HCT116 (cell line): ENCODE data around the gene SLC9A7. TPM values are rescaled to one million over a fixed set of nuclear protein-coding genes. Genes with fewer than 3 reads are reported as not detected.

Experiments
- ATAC-seq: fragments of 200-7000 bp; cut with Tn5 transposase; 2 replicates; pipeline ENCODE4 v1.9.1; 2020; ENCODE audit warnings: mild to moderate bottlenecking, moderate library complexity
- BruUV-seq: library from RNA; stranded (reverse); fragments of 400-500 nt; replicated peaks from 2 replicates; lab custom pipeline; 2021; lab: Mats Ljungman, UMichigan
- CTCF ChIA-PET: fragments of 300-600 bp; sonication (Branson Sonifier 250); formaldehyde crosslinking; loops from one replicate; lab custom pipeline; 2021; ENCODE audit warnings: antibody characterized with exemption; lab: Charles Lee
- POLR2A ChIA-PET: fragments of 300-600, 350-600 bp; sonication (Branson Sonifier 250); formaldehyde crosslinking; loops from one replicate; lab custom pipeline; 2021; ENCODE audit warnings: antibody characterized with exemption; lab: Charles Lee
- RAD21 ChIA-PET, 2 experiments: fragments of 300-600 bp; sonication (Branson Sonifier 250); formaldehyde crosslinking; loops; one replicate each; lab custom pipeline; 2023; ENCODE audit warnings: low total read pairs in 2 of 2; ENCODE audit not compliant: uncharacterized antibody in 2 of 2, unreplicated experiment in 2 of 2, low non-redundant PET in 1 of 2; lab: Charles Lee
- DNase-seq: peaks from one replicate; pipeline ENCODE4 v3.0.0-alpha.2; 2010; ENCODE audit warnings: low read depth, low spot score
- H2AFZ ChIP-seq: fragments of 200-600 bp; shearing (Covaris generic), sonication (generic); 2 replicates; pipeline ENCODE4 v1.6.1; 2017; ENCODE audit warnings: low read depth, mixed run types, mixed read lengths, antibody characterized with exemption, low read length; ENCODE audit not compliant: poor library complexity, severe bottlenecking
- H3K27ac ChIP-seq: 2 replicates; pipeline ENCODE4 v1.5.1; 2012; ENCODE audit warnings: low read depth, low read length
- H3K27me3 ChIP-seq: fragments of 200-600 bp; sonication (generic); 2 replicates; pipeline ENCODE4 v1.6.1; 2016; ENCODE audit warnings: mixed run types, low read length, mixed read lengths; ENCODE audit not compliant: insufficient read depth
- H3K36me3 ChIP-seq, 2 experiments: fragments of 200-500 bp in 1 of 2; fragments of 200-600 bp in 1 of 2; sonication (Bioruptor generic) in 1 of 2; sonication (generic) in 1 of 2; 2 replicates each; pipeline versions ENCODE4 v1.5.1 to v1.6.1; 2014 to 2016; ENCODE audit warnings: low read length in 2 of 2, inconsistent platforms in 1 of 2, mixed read lengths in 1 of 2, mixed run types in 1 of 2; ENCODE audit not compliant: insufficient read depth in 2 of 2, control insufficient read depth in 1 of 2
- H3K4me1 ChIP-seq, 2 experiments: fragments of 200-600 bp in 1 of 2; sonication (generic) in 1 of 2; 2 replicates each; pipeline versions ENCODE4 v1.5.1 to v1.6.1; 2012 to 2017; ENCODE audit warnings: low read length in 2 of 2, inconsistent platforms in 1 of 2, mild to moderate bottlenecking in 1 of 2, mixed read lengths in 1 of 2, mixed run types in 1 of 2, moderate library complexity in 1 of 2; ENCODE audit not compliant: insufficient read depth in 2 of 2, control insufficient read depth in 1 of 2
- H3K4me2 ChIP-seq: fragments of 200-600 bp; sonication (generic); 2 replicates; pipeline ENCODE4 v1.6.1; 2017; ENCODE audit warnings: mixed run types, low read length, mixed read lengths
- H3K4me3 ChIP-seq, 2 experiments: fragments of 200-600 bp in 1 of 2; sonication (generic) in 1 of 2; replicated peaks in 1 of 2; 2 replicates each; pipeline ENCODE4 v1.5.1; 2011 to 2016; ENCODE audit warnings: low read length in 2 of 2, control low read depth in 1 of 2, low read depth in 1 of 2, mild to moderate bottlenecking in 1 of 2, mixed read lengths in 1 of 2, mixed run types in 1 of 2
- H3K79me2 ChIP-seq: fragments of 200-600 bp; sonication (generic); 2 replicates; pipeline ENCODE4 v1.6.1; 2017; ENCODE audit warnings: mild to moderate bottlenecking, mixed run types, low read length, moderate library complexity, mixed read lengths; ENCODE audit not compliant: insufficient read depth
- H3K9ac ChIP-seq: fragments of 200-600 bp; sonication (generic); 2 replicates; pipeline ENCODE4 v1.6.1; 2016; ENCODE audit warnings: low read length, mixed read lengths
- H3K9me2 ChIP-seq: fragments of 200-600 bp; sonication (generic), shearing (Covaris generic); 2 replicates; pipeline ENCODE4 v1.6.1; 2017; ENCODE audit warnings: mixed run types, mild to moderate bottlenecking, moderate library complexity; ENCODE audit not compliant: insufficient read depth
- H3K9me3 ChIP-seq, 2 experiments: fragments of 200-500 bp in 1 of 2; fragments of 200-600 bp in 1 of 2; sonication (Bioruptor generic) in 1 of 2; sonication (generic) in 1 of 2; 2 replicates each; pipeline ENCODE4 v1.6.1; 2014 to 2017; ENCODE audit warnings: low read length in 2 of 2, mixed read lengths in 2 of 2, inconsistent platforms in 1 of 2, low read depth in 1 of 2, mild to moderate bottlenecking in 1 of 2, mixed run types in 1 of 2, moderate library complexity in 1 of 2; ENCODE audit not compliant: control insufficient read depth in 1 of 2, insufficient read depth in 1 of 2
- H4K20me1 ChIP-seq: fragments of 200-600 bp; sonication (generic), shearing (Covaris generic); 2 replicates; pipeline ENCODE4 v1.6.1; 2017; ENCODE audit warnings: mixed run types, mild to moderate bottlenecking, moderate library complexity; ENCODE audit not compliant: insufficient read depth
- CBX3 ChIP-seq: IDR thresholded peaks from 2 replicates; pipeline ENCODE4 v1.6.1; 2012; ENCODE audit warnings: low read depth
- EGR1 ChIP-seq: IDR thresholded peaks from 2 replicates; pipeline ENCODE4 v1.6.1; 2012; ENCODE audit warnings: low read depth
- ELF1 ChIP-seq: IDR thresholded peaks from 2 replicates; pipeline ENCODE4 v1.6.1; 2012; ENCODE audit warnings: low read depth, borderline replicate concordance
- EZH2 ChIP-seq: fragments of 200-600 bp; sonication (generic); IDR thresholded peaks from 2 replicates; pipeline ENCODE4 v1.6.1; 2017; ENCODE audit warnings: antibody characterized with exemption, mixed run types
- EZH2phosphoT487 ChIP-seq: fragments of 200-600 bp; IDR thresholded peaks from 2 replicates; pipeline ENCODE4 v1.6.1; 2018; ENCODE audit warnings: antibody characterized with exemption, borderline replicate concordance
- JUND ChIP-seq: IDR thresholded peaks from 2 replicates; pipeline ENCODE4 v1.6.1; 2012
- POLR2A ChIP-seq: IDR thresholded peaks from 2 replicates; pipeline ENCODE4 v1.7.0; 2011; ENCODE audit warnings: borderline replicate concordance; ENCODE audit not compliant: insufficient read depth, insufficient read length; ENCODE audit errors: extremely low read depth
- RAD21 ChIP-seq: IDR thresholded peaks from 2 replicates; pipeline ENCODE4 v1.6.1; 2012; ENCODE audit warnings: low read depth, mild to moderate bottlenecking
- SIN3A ChIP-seq: IDR thresholded peaks from 2 replicates; pipeline ENCODE4 v1.6.1; 2012; ENCODE audit warnings: low read depth
- SRF ChIP-seq: IDR thresholded peaks from 2 replicates; pipeline ENCODE4 v1.6.1; 2012; ENCODE audit warnings: low read depth
- TCF7L2 ChIP-seq: IDR thresholded peaks from 2 replicates; pipeline ENCODE4 v1.7.0; 2011; ENCODE audit warnings: borderline replicate concordance, inconsistent platforms; ENCODE audit not compliant: insufficient read depth, insufficient read length; ENCODE audit errors: extremely low read depth
- ZFX ChIP-seq: fragments of 450-650 bp; IDR thresholded peaks from 2 replicates; pipeline ENCODE4 v1.6.1; 2017
- intact Hi-C: fragments of 100-400 bp; cut with micrococcal nuclease; formaldehyde crosslinking; loops from 2 replicates; pipeline ENCODE4 v1.10.0; 2022
- total RNA-seq: library from RNA; stranded (reverse); gene quantifications from one replicate; pipeline ENCODE4 v1.2.1, GENCODE V29; 2021; ENCODE audit not compliant: unreplicated experiment
- TF ChIP-seq, protein P1 (sequence below): IDR thresholded peaks from 2 replicates; pipeline ENCODE4 v1.6.1; 2012
- TF ChIP-seq, protein P2 (sequence below): IDR thresholded peaks from 2 replicates; pipeline ENCODE4 v1.6.1; 2012
- TF ChIP-seq, protein P3 (sequence below): IDR thresholded peaks from 2 replicates; pipeline ENCODE4 v1.6.1; 2012; ENCODE audit warnings: low read depth

SLC9A7 gene
- total RNA-seq, 1 experiment from 2014 or later = 18.6 TPM

DNA sequence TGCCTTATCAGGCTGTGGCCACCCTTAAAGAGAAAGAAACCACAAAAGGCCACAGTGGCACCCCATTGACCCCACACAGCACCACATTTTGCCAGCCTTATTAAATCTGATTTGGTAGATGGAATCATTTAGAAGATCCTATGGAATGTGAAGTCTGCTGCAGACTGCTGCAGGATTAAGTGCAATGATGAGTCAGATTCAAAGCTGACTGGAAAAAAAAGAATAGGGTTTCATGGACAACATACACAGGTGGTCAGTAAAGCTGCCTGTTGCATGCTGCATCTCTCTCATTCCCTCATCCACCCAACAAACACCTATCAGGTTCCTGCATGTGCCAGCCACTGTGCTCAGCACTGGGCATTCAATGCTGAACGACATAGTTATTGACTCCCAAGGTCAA lies 128.8 kb downstream of the SLC9A7 start:
- Histone ChIP-seq H3K36me3 (no peaks in the 10 kb centered on the region), H4K20me1 (no peaks in the 10 kb centered on the region), H3K4me3 (no peak overlapping the region), H3K9me2 (no peaks in the 10 kb centered on the region), H2AFZ (no peak overlapping the region), H3K27me3 (no peaks in the 10 kb centered on the region), H3K4me2 (no peak overlapping the region), H3K79me2 (no peaks in the 10 kb centered on the region), H3K4me1 (0 out of 4 replicates have a peak, but pooled peaks cover 0 to 8% of the 10 kb centered on the region in 2 experiments), H3K9ac (no peak overlapping the region), H3K27ac (no peak overlapping the region), H3K9me3 (no peaks in the 10 kb centered on the region)
- TF ChIP-seq TCF7L2 = no peak
- no peak for TF ChIP-seq ZFX
- no peak for TF ChIP-seq EGR1
- no peak for TF ChIP-seq POLR2A
- TF ChIP-seq, protein P1, sequence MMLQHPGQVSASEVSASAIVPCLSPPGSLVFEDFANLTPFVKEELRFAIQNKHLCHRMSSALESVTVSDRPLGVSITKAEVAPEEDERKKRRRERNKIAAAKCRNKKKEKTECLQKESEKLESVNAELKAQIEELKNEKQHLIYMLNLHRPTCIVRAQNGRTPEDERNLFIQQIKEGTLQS = no peak
- no peak for TF ChIP-seq CBX3
- TF ChIP-seq EZH2 = no peak
- POLR2A ChIA-PET = no interaction called here
- CTCF ChIA-PET = no interaction called here
- no peak for DNase-seq
- no peak for ATAC-seq
- RAD21 ChIA-PET = no interaction called here
- intact Hi-C loops = no loop called here
- BruUV-seq = no TSS peak

- TF ChIP-seq RAD21 (no peak), POLR2A (no peak), SRF (no peak), SIN3A (no peak), JUND (no peak), EGR1 (no peak), ELF1 (no peak), EZH2phosphoT487 (no peak)
- TF ChIP-seq, protein P2, sequence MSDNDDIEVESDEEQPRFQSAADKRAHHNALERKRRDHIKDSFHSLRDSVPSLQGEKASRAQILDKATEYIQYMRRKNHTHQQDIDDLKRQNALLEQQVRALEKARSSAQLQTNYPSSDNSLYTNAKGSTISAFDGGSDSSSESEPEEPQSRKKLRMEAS = no peak
- TF ChIP-seq, protein P3, sequence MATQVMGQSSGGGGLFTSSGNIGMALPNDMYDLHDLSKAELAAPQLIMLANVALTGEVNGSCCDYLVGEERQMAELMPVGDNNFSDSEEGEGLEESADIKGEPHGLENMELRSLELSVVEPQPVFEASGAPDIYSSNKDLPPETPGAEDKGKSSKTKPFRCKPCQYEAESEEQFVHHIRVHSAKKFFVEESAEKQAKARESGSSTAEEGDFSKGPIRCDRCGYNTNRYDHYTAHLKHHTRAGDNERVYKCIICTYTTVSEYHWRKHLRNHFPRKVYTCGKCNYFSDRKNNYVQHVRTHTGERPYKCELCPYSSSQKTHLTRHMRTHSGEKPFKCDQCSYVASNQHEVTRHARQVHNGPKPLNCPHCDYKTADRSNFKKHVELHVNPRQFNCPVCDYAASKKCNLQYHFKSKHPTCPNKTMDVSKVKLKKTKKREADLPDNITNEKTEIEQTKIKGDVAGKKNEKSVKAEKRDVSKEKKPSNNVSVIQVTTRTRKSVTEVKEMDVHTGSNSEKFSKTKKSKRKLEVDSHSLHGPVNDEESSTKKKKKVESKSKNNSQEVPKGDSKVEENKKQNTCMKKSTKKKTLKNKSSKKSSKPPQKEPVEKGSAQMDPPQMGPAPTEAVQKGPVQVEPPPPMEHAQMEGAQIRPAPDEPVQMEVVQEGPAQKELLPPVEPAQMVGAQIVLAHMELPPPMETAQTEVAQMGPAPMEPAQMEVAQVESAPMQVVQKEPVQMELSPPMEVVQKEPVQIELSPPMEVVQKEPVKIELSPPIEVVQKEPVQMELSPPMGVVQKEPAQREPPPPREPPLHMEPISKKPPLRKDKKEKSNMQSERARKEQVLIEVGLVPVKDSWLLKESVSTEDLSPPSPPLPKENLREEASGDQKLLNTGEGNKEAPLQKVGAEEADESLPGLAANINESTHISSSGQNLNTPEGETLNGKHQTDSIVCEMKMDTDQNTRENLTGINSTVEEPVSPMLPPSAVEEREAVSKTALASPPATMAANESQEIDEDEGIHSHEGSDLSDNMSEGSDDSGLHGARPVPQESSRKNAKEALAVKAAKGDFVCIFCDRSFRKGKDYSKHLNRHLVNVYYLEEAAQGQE = no peak
- TF ChIP-seq, all 23 proteins: peak for 0
- H3K4me1 ChIP-seq = 0 out of 4 replicates have a peak, but pooled peaks cover 0 to 8% of the 10 kb centered on the region in 2 experiments
- ATAC-seq (no peak), DNase-seq (no peak)
- no peaks in the 10 kb centered on the region for H3K36me3 ChIP-seq
- H4K20me1 ChIP-seq = no peaks in the 10 kb centered on the region
- BruUV-seq = no TSS peak
- no peak overlapping the region for H3K4me2 ChIP-seq
- H3K9me3 ChIP-seq = no peaks in the 10 kb centered on the region
- H3K27ac ChIP-seq = no peak overlapping the region
- RAD21 ChIA-PET = no interaction called here
- no peaks in the 10 kb centered on the region for H3K27me3 ChIP-seq
- intact Hi-C loops = no loop called here
- CTCF ChIA-PET = no interaction called here
- no peaks in the 10 kb centered on the region for H3K9me2 ChIP-seq
- H3K4me3 ChIP-seq = no peak overlapping the region
- POLR2A ChIA-PET = no interaction called here
- H2AFZ ChIP-seq = no peak overlapping the region
- H3K79me2 ChIP-seq = no peaks in the 10 kb centered on the region
- H3K9ac ChIP-seq = no peak overlapping the region
Measured at GRCh38 chrX:46628460-46629371, 130.2 kb downstream of the SLC9A7 start.
